Endothelial cell of umbilical vein (primary cell): Measurements from ENCODE around the gene NCKAP5. TPM values are rescaled to one million over a fixed set of nuclear protein-coding genes. Genes with fewer than 3 reads are reported as not detected.

Source experiments
- BruUV-seq: library from RNA; stranded (reverse); fragments of 400-500 nt; replicated peaks from 2 replicates; lab custom pipeline; 2021; lab: Mats Ljungman, UMichigan
- CTCF ChIA-PET: fragments of 300-600, 350-600 bp; sonication (Branson Sonifier 250); formaldehyde crosslinking; loops from one replicate; lab custom pipeline; 2021; ENCODE audit warnings: antibody characterized with exemption, inconsistent platforms; lab: Charles Lee
- POLR2A ChIA-PET: fragments of 300-600, 350-600 bp; sonication (Branson Sonifier 250); formaldehyde crosslinking; loops from one replicate; lab custom pipeline; 2021; ENCODE audit warnings: antibody characterized with exemption, inconsistent platforms; lab: Charles Lee
- DNase-seq: peaks from one replicate; pipeline ENCODE4 v3.0.0-alpha.2; 2011; ENCODE audit warnings: low read depth, low spot score
- FAIRE-seq: peaks from 2 replicates; lab custom pipeline; 2011; peaks lifted over from hg19 to GRCh38; lab: Jason Lieb, UNC
- H2AFZ ChIP-seq: 2 replicates; pipeline ENCODE4 v1.6.0; 2012; ENCODE audit warnings: low read depth, low read length, control low read depth, inconsistent platforms
- H3K27ac ChIP-seq: 2 replicates; pipeline ENCODE4 v1.5.1; 2011; ENCODE audit warnings: low read depth, mild to moderate bottlenecking, control low read depth, low read length, moderate library complexity; ENCODE audit not compliant: insufficient read depth
- H3K27me3 ChIP-seq, 2 experiments: 2 replicates each; pipeline versions ENCODE4 v1.6.0 to v1.6.1; 2011; ENCODE audit warnings: low read length in 2 of 2, mixed read lengths in 1 of 2; ENCODE audit not compliant: control insufficient read depth in 2 of 2, insufficient read depth in 2 of 2
- H3K36me3 ChIP-seq, 2 experiments: 2 replicates in 1 of 2; 3 replicates in 1 of 2; pipeline ENCODE4 v1.5.1; 2011; ENCODE audit warnings: low read length in 2 of 2, mild to moderate bottlenecking in 1 of 2, moderate library complexity in 1 of 2; ENCODE audit not compliant: control insufficient read depth in 2 of 2, insufficient read depth in 2 of 2; ENCODE audit errors: extremely low read depth in 1 of 2
- H3K4me1 ChIP-seq: 3 replicates; pipeline ENCODE4 v1.5.1; 2011; ENCODE audit warnings: mild to moderate bottlenecking, low read length; ENCODE audit not compliant: control insufficient read depth, insufficient read depth; ENCODE audit errors: extremely low read depth
- H3K4me2 ChIP-seq: 2 replicates; pipeline ENCODE4 v1.6.1; 2011; ENCODE audit warnings: low read length, control low read depth, mixed read lengths; ENCODE audit not compliant: insufficient read depth
- H3K4me3 ChIP-seq, 3 experiments: fragments of 200-600 bp in 1 of 3; sonication (generic), shearing (Covaris generic) in 1 of 3; replicated peaks in 1 of 3; 2 replicates each; pipeline ENCODE4 v1.5.1; 2011 to 2016; ENCODE audit warnings: control low read depth in 3 of 3, low read length in 3 of 3, mild to moderate bottlenecking in 2 of 3, inconsistent platforms in 1 of 3, low read depth in 1 of 3, moderate library complexity in 1 of 3; ENCODE audit not compliant: insufficient read depth in 1 of 3
- H3K79me2 ChIP-seq: 2 replicates; pipeline ENCODE4 v1.6.0; 2012; ENCODE audit warnings: low read length, inconsistent platforms; ENCODE audit not compliant: control insufficient read depth, insufficient read depth
- H3K9ac ChIP-seq: replicated peaks from 2 replicates; pipeline ENCODE3; 2011; ENCODE audit warnings: low read length, control low read depth; ENCODE audit not compliant: insufficient read depth; ENCODE audit errors: extremely low read depth
- H3K9me1 ChIP-seq: replicated peaks from 3 replicates; pipeline ENCODE4 v1.6.0; 2011; ENCODE audit warnings: mild to moderate bottlenecking, low read length; ENCODE audit not compliant: control insufficient read depth, insufficient read depth; ENCODE audit errors: extremely low read depth
- H3K9me3 ChIP-seq: replicated peaks from 2 replicates; pipeline ENCODE4 v1.5.1; 2012; ENCODE audit warnings: low read length, inconsistent platforms; ENCODE audit not compliant: control insufficient read depth, insufficient read depth
- H4K20me1 ChIP-seq: replicated peaks from 2 replicates; pipeline ENCODE3; 2011; ENCODE audit warnings: mild to moderate bottlenecking, low read length; ENCODE audit not compliant: control insufficient read depth, insufficient read depth; ENCODE audit errors: extremely low read depth
- CTCF ChIP-seq, 2 donors: IDR thresholded peaks; 1 replicate in 1 of 2; 2 replicates in 1 of 2; pipeline ENCODE4 v1.5.1; 2011; ENCODE audit warnings: low read length in 2 of 2, mild to moderate bottlenecking in 2 of 2, moderate library complexity in 2 of 2, control low read depth in 1 of 2, inconsistent platforms in 1 of 2, low read depth in 1 of 2; ENCODE audit not compliant: insufficient read depth in 1 of 2; ENCODE audit errors: extremely low read depth in 1 of 2
- EZH2 ChIP-seq: IDR thresholded peaks from 2 replicates; pipeline ENCODE4 v1.6.1; 2012; ENCODE audit warnings: borderline replicate concordance, low read depth, mild to moderate bottlenecking, moderate library complexity, low read length, inconsistent platforms; ENCODE audit not compliant: severe bottlenecking
- FOS ChIP-seq: IDR thresholded peaks from 2 replicates; pipeline ENCODE4 v1.6.1; 2011; ENCODE audit warnings: mild to moderate bottlenecking, low read length, moderate library complexity, borderline replicate concordance; ENCODE audit not compliant: insufficient read depth
- GATA2 ChIP-seq: IDR thresholded peaks from 2 replicates; pipeline ENCODE4 v1.7.0; 2011; ENCODE audit warnings: low read depth, mild to moderate bottlenecking, moderate library complexity, mixed read lengths, low read length; ENCODE audit not compliant: insufficient read length, insufficient read depth
- JUN ChIP-seq: IDR thresholded peaks from 2 replicates; pipeline ENCODE4 v1.6.1; 2011; ENCODE audit warnings: borderline replicate concordance, low read depth; ENCODE audit not compliant: insufficient read length, insufficient read depth
- MAX ChIP-seq: IDR thresholded peaks from 2 replicates; pipeline ENCODE4 v1.6.1; 2011; ENCODE audit not compliant: insufficient read depth, insufficient read length
- MYC ChIP-seq: IDR thresholded peaks from one replicate; pipeline ENCODE4 v1.6.1; 2011; ENCODE audit warnings: mild to moderate bottlenecking, low read depth, low read length
- POLR2A ChIP-seq: IDR thresholded peaks from 2 replicates; pipeline ENCODE4 v1.6.1; 2012; ENCODE audit warnings: low read depth, mild to moderate bottlenecking, control low read depth, low read length
- POLR2AphosphoS5 ChIP-seq: IDR thresholded peaks from 2 replicates; pipeline ENCODE4 v1.6.1; 2012; ENCODE audit warnings: low read depth, mild to moderate bottlenecking, control low read depth, low read length, moderate library complexity; ENCODE audit not compliant: insufficient read depth
- dilution Hi-C: fragments of 300-500 bp; cut with MboI; formaldehyde crosslinking; loops from one replicate; pipeline ENCODE4 v1.15.0; 2019; ENCODE audit warnings: low sequenced_read_pairs; ENCODE audit not compliant: extremely low pct_ligation_motif_present
- intact Hi-C: fragments of 100-400 bp; cut with micrococcal nuclease; formaldehyde crosslinking; loops from one replicate; pipeline ENCODE4 v1.10.0; 2022
- polyA plus RNA-seq, 4 experiments: library from polyadenylated mRNA; depleted of rRNA in 3 of 4; stranded (reverse) in 3 of 4; unstranded in 1 of 4; fragments of >200 nt; gene quantifications; 2 replicates each; pipeline versions ENCODE4 v1.2.1 to v1.2.3, GENCODE V29; 2011 to 2012; ENCODE audit warnings: missing spikeins in 1 of 4
- total RNA-seq: library from RNA; stranded (reverse); gene quantifications from 2 replicates; pipeline ENCODE4 v1.2.3, GENCODE V29; 2021

NCKAP5 gene
- total and polyA plus RNA-seq, 2 donors (not counting 3 experiments of a cell fraction or from before 2014, with no cell fraction given), result 0.47 to 3.3 TPM

- no peaks in the 10 kb centered on the region for H3K27me3 ChIP-seq
- dilution Hi-C loops, result no loop called here
- no peaks in the 10 kb centered on the region for H3K79me2 ChIP-seq
- ChIA-PET CTCF (no interaction called here), POLR2A (no interaction called here)
- H3K27ac ChIP-seq, result no peak overlapping the region
- no peaks in the 10 kb centered on the region for H3K36me3 ChIP-seq
- intact Hi-C loops, result no loop called here
- H3K4me3 ChIP-seq, result no peak overlapping the region
- DNase-seq, result no peak
- no peaks in the 10 kb centered on the region for H3K4me1 ChIP-seq
- no TSS peak for BruUV-seq
- H3K4me2 ChIP-seq, result no peak overlapping the region
- H3K9me1 ChIP-seq, result no peaks in the 10 kb centered on the region
- TF ChIP-seq POLR2AphosphoS5 (no peak), MAX (no peak), POLR2A (no peak), CTCF (IDR thresholded peaks at IDR 0.05; ENCODE audit: extremely low read depth in 1 of 2, insufficient read depth in 1 of 2, low read depth in 1 of 2, low read length in 2 of 2) (no peak), MYC (no peak), FOS (no peak), GATA2 (no peak), EZH2 (no peak), JUN (no peak)
- H2AFZ ChIP-seq, result no peak overlapping the region
- no peaks in the 10 kb centered on the region for H4K20me1 ChIP-seq
- FAIRE-seq, result no peak
- H3K9me3 ChIP-seq, result no peaks in the 10 kb centered on the region
- no peak overlapping the region for H3K9ac ChIP-seq
Observed at GRCh38 chr2:133462811-133463210, 105.5 kb downstream of the NCKAP5 start.
